ENCODE measurements around the gene CD48. TPM values are rescaled to one million over a fixed set of nuclear protein-coding genes. Genes with fewer than 3 reads are reported as not detected.

Gene CD48
- polyA plus RNA-seq, 1 of the 3 experiments (the other 2 are of a cell fraction) = not detected

- no peaks in the 10 kb centered on the region for H4K20me1 ChIP-seq (ENCODE audit: insufficient read depth)
- no peaks in the 10 kb centered on the region for H3K9me2 ChIP-seq
- H3K36me3 ChIP-seq (replicated peaks in 1 of 2; ENCODE audit: control insufficient read depth in 1 of 2, insufficient read depth in 2 of 2, low read length in 1 of 2) = no peaks in the 10 kb centered on the region
- ChIA-PET POLR2A (no interaction called here), CTCF (no interaction called here)
- H3K4me1 ChIP-seq (ENCODE audit: control insufficient read depth in 1 of 2, insufficient read depth in 2 of 2, low read depth in 1 of 2, low read length in 1 of 2) = no peaks in the 10 kb centered on the region
- no peaks in the 10 kb centered on the region for H3K79me2 ChIP-seq (ENCODE audit: insufficient read depth)
- H3K27me3 ChIP-seq (ENCODE audit: insufficient read depth) = peaks cover 30% of the 10 kb centered on the region; the same call in 1 of the 2 replicates
- TF ChIP-seq USF1 (IDR thresholded peaks at IDR 0.05; ENCODE audit: borderline replicate concordance, low read depth) = no peak
- no peak for TF ChIP-seq FOSL2 (IDR thresholded peaks at IDR 0.05; ENCODE audit: borderline replicate concordance, low read depth)
- TF ChIP-seq NRF1 (IDR thresholded peaks at IDR 0.05; ENCODE audit: low read depth, low read length) = no peak
- no peak for TF ChIP-seq JUND (IDR thresholded peaks at IDR 0.05)
- TF ChIP-seq CTCF (IDR thresholded peaks at IDR 0.05) = no peak
- TF ChIP-seq ZBTB33 (IDR thresholded peaks at IDR 0.05; ENCODE audit: borderline replicate concordance, low read depth) = no peak
- TF ChIP-seq EZH2phosphoT487 (IDR thresholded peaks at IDR 0.05; ENCODE audit: borderline replicate concordance, low read depth) = no peak
- no peak for TF ChIP-seq SIN3A (IDR thresholded peaks at IDR 0.05; ENCODE audit: borderline replicate concordance, low read depth, low read length)
- no peak for TF ChIP-seq GATA2 (CRISPR knock-in tag; IDR thresholded peaks at IDR 0.05)
- no peak for TF ChIP-seq TCF12 (IDR thresholded peaks at IDR 0.05)
- TF ChIP-seq USF2 (IDR thresholded peaks at IDR 0.05; ENCODE audit: borderline replicate concordance, low read depth, low read length) = no peak
- TF ChIP-seq GABPA (IDR thresholded peaks at IDR 0.05; ENCODE audit: low read depth) = no peak
- TF ChIP-seq, protein P1, sequence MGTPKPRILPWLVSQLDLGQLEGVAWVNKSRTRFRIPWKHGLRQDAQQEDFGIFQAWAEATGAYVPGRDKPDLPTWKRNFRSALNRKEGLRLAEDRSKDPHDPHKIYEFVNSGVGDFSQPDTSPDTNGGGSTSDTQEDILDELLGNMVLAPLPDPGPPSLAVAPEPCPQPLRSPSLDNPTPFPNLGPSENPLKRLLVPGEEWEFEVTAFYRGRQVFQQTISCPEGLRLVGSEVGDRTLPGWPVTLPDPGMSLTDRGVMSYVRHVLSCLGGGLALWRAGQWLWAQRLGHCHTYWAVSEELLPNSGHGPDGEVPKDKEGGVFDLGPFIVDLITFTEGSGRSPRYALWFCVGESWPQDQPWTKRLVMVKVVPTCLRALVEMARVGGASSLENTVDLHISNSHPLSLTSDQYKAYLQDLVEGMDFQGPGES (IDR thresholded peaks at IDR 0.05; ENCODE audit: low read depth, low read length) = no peak
- no peak for TF ChIP-seq RAD21 (IDR thresholded peaks at IDR 0.05; ENCODE audit: low read length)
- no peak for TF ChIP-seq MAX (IDR thresholded peaks at IDR 0.05; ENCODE audit: low read depth)
- no peak for TF ChIP-seq RCOR1 (IDR thresholded peaks at IDR 0.05; ENCODE audit: low read length)
- TF ChIP-seq NFIC (IDR thresholded peaks at IDR 0.05; ENCODE audit: borderline replicate concordance) = no peak
- TF ChIP-seq FOXJ3 (CRISPR knock-in tag; IDR thresholded peaks at IDR 0.05) = no peak
- TF ChIP-seq EP300 (IDR thresholded peaks at IDR 0.05; ENCODE audit: borderline replicate concordance in 1 of 2, low read depth in 1 of 2, low read length in 1 of 2) = no peak
- TF ChIP-seq POLR2AphosphoS5 (IDR thresholded peaks at IDR 0.05; ENCODE audit: low read depth, low read length) = no peak
- no peak for DNase-seq
- H3K4me3 ChIP-seq (ENCODE audit: low read depth in 2 of 2, low read length in 1 of 2) = no peak overlapping the region
- no peaks in the 10 kb centered on the region for H3K9me3 ChIP-seq
- no peaks in the 10 kb centered on the region for H3F3A ChIP-seq (replicated peaks; ENCODE audit: insufficient read depth)
- WGBS (ENCODE audit: low lambda C conversion rate) = 28% methylated on average over 13 of the region's 13 CpGs
- no peak overlapping the region for H3K27ac ChIP-seq (ENCODE audit: low read depth in 2 of 2, low read length in 1 of 2)
- no peak overlapping the region for H3K4me2 ChIP-seq
- no peak overlapping the region for H3K9ac ChIP-seq
- no peak overlapping the region for H2AFZ ChIP-seq (ENCODE audit: low read depth)
Measured at GRCh38 chr1:160676869-160677597, 34.6 kb downstream of the CD48 start.
